HepG2 (cell line): ENCODE data around the gene IL9R. TPM values are rescaled to one million over a fixed set of nuclear protein-coding genes. Genes with fewer than 3 reads are reported as not detected.

Experiments used
- ATAC-seq: fragments of 200-7000 bp; cut with Tn5 transposase; 3 replicates; pipeline ENCODE4 v1.9.1; 2020; ENCODE audit warnings: mild to moderate bottlenecking, moderate library complexity
- BruUV-seq: library from RNA; stranded (reverse); fragments of 400-500 nt; replicated peaks from 2 replicates; lab custom pipeline; 2021; lab: Mats Ljungman, UMichigan
- CTCF ChIA-PET: fragments of 300-600 bp; formaldehyde crosslinking; extraction: SDS; loops from one replicate; lab custom pipeline; 2021; ENCODE audit warnings: low total read pairs, inconsistent platforms, low intra/inter-chr PET ratio; lab: Yijun Ruan, JAX
- POLR2A ChIA-PET: fragments of 350-600 bp; sonication (Branson Sonifier 250); formaldehyde crosslinking; loops from one replicate; lab custom pipeline; 2020; ENCODE audit warnings: antibody characterized with exemption, inconsistent platforms; lab: Yijun Ruan, JAX
- DNase-seq: peaks from one replicate; pipeline ENCODE4 v3.0.0-alpha.2; 2015; ENCODE audit warnings: low spot score
- FAIRE-seq: peaks from 3 replicates; lab custom pipeline; 2011; peaks lifted over from hg19 to GRCh38; lab: Jason Lieb, UNC
- H2AFZ ChIP-seq: one replicate; pipeline ENCODE4 v1.6.1; 2011; ENCODE audit warnings: low read length, inconsistent platforms
- H3K27ac ChIP-seq: fragments of 300-600 bp; 3 replicates; pipeline ENCODE4 v1.8.0; 2011; ENCODE audit warnings: mixed run types, mild to moderate bottlenecking, mixed read lengths, low read length, inconsistent platforms; ENCODE audit not compliant: insufficient read depth; ENCODE audit errors: extremely low read length
- H3K27me3 ChIP-seq, 2 experiments: fragments of 200-600 bp in 1 of 2; 2 replicates in 1 of 2; 3 replicates in 1 of 2; pipeline versions ENCODE4 v1.6.0 to v1.8.0; 2011; ENCODE audit warnings: low read length in 2 of 2, mild to moderate bottlenecking in 2 of 2, moderate library complexity in 2 of 2, inconsistent platforms in 1 of 2; ENCODE audit not compliant: insufficient read depth in 2 of 2, control insufficient read depth in 1 of 2
- H3K36me3 ChIP-seq, 2 experiments: fragments of 200-600 bp in 1 of 2; replicated peaks in 1 of 2; 2 replicates in 1 of 2; 3 replicates in 1 of 2; pipeline versions ENCODE4 v1.5.1 to v1.8.0; 2011; ENCODE audit warnings: low read length in 2 of 2, inconsistent platforms in 1 of 2; ENCODE audit not compliant: insufficient read depth in 2 of 2, control insufficient read depth in 1 of 2
- H3K4me1 ChIP-seq: 2 replicates; pipeline ENCODE4 v1.5.1; 2012; ENCODE audit warnings: low read length, inconsistent platforms; ENCODE audit not compliant: insufficient read depth
- H3K4me2 ChIP-seq: 2 replicates; pipeline ENCODE4 v1.6.0; 2011; ENCODE audit warnings: low read depth, low read length, inconsistent platforms
- H3K4me3 ChIP-seq, 3 experiments: fragments of 200-600 bp in 1 of 3; sonication (generic), shearing (Covaris generic) in 1 of 3; replicated peaks in 1 of 3; 2 replicates each; pipeline ENCODE4 v1.5.1; 2011 to 2016; ENCODE audit warnings: low read length in 3 of 3, inconsistent platforms in 2 of 3, low read depth in 2 of 3, mild to moderate bottlenecking in 2 of 3, control low read depth in 1 of 3, mixed read lengths in 1 of 3; ENCODE audit not compliant: insufficient read depth in 1 of 3
- H3K79me2 ChIP-seq: one replicate; pipeline ENCODE4 v1.6.1; 2011; ENCODE audit warnings: low read length, inconsistent platforms; ENCODE audit not compliant: insufficient read depth
- H3K9ac ChIP-seq: 2 replicates; pipeline ENCODE4 v1.6.0; 2011; ENCODE audit warnings: mild to moderate bottlenecking, low read depth, low read length, inconsistent platforms; ENCODE audit not compliant: insufficient read depth
- H3K9me3 ChIP-seq: 2 replicates; pipeline ENCODE4 v1.5.1; 2012; ENCODE audit warnings: mild to moderate bottlenecking, low read length
- H4K20me1 ChIP-seq: 2 replicates; pipeline ENCODE4 v1.6.0; 2011; ENCODE audit warnings: inconsistent platforms, mild to moderate bottlenecking, low read length, moderate library complexity; ENCODE audit not compliant: insufficient read depth
- ELK4 ChIP-seq: sonication (generic); formaldehyde crosslinking; IDR thresholded peaks from 2 replicates; pipeline ENCODE4 v1.9.0; 2021; ENCODE audit warnings: missing genetic modification reagents, borderline replicate concordance
- FOXA3 ChIP-seq: IDR thresholded peaks from 2 replicates; pipeline ENCODE4 v1.6.1; 2016; ENCODE audit warnings: missing genetic modification reagents, missing compliant biosample characterization
- GTF3A ChIP-seq: sonication (generic); formaldehyde crosslinking; conservative IDR thresholded peaks from 2 replicates; pipeline ENCODE4 v1.4.0; 2020; ENCODE audit warnings: mild to moderate bottlenecking, missing genetic modification reagents
- HNF1B ChIP-seq: sonication (generic); formaldehyde crosslinking; IDR thresholded peaks from 2 replicates; pipeline ENCODE4 v1.5.1; 2020; ENCODE audit warnings: mild to moderate bottlenecking, moderate library complexity, missing genetic modification reagents
- NFATC3 ChIP-seq: sonication (generic); formaldehyde crosslinking; IDR thresholded peaks from 2 replicates; pipeline ENCODE4 v1.5.1; 2020; ENCODE audit warnings: mild to moderate bottlenecking, missing genetic modification reagents
- NFYB ChIP-seq: sonication (generic); formaldehyde crosslinking; IDR thresholded peaks from 2 replicates; pipeline ENCODE4 v1.4.0; 2020; ENCODE audit warnings: missing genetic modification reagents
- RORA ChIP-seq: sonication (generic); formaldehyde crosslinking; IDR thresholded peaks from 2 replicates; pipeline ENCODE4 v1.5.0; 2020; ENCODE audit warnings: mild to moderate bottlenecking, missing genetic modification reagents, moderate library complexity
- SIN3A ChIP-seq: IDR thresholded peaks from 2 replicates; pipeline ENCODE4 v1.6.1; 2011; ENCODE audit warnings: low read depth, mild to moderate bottlenecking, control low read depth, low read length, borderline replicate concordance
- TBX3 ChIP-seq: fragments of 450-650 bp; IDR thresholded peaks from 2 replicates; pipeline ENCODE4 v1.6.1; 2017; ENCODE audit warnings: antibody characterized with exemption, mild to moderate bottlenecking, inconsistent platforms, borderline replicate concordance
- TEF ChIP-seq: sonication (generic); formaldehyde crosslinking; IDR thresholded peaks from 2 replicates; pipeline ENCODE4 v1.5.0; 2020; ENCODE audit warnings: missing genetic modification reagents
- ZBTB20 ChIP-seq: sonication (generic); formaldehyde crosslinking; IDR thresholded peaks from 2 replicates; pipeline ENCODE4 v1.8.1; 2023; ENCODE audit warnings: missing genetic modification reagents, low read depth, mild to moderate bottlenecking, borderline replicate concordance
- ZKSCAN5 ChIP-seq: sonication (generic); formaldehyde crosslinking; IDR thresholded peaks from 2 replicates; pipeline ENCODE4 v1.5.1; 2020; ENCODE audit warnings: mild to moderate bottlenecking, missing genetic modification reagents
- ZMYM4 ChIP-seq: sonication (generic); formaldehyde crosslinking; IDR thresholded peaks from 2 replicates; pipeline ENCODE4 v1.8.1; 2023; ENCODE audit warnings: mild to moderate bottlenecking, missing genetic modification reagents
- ZNF33A ChIP-seq: sonication (generic); formaldehyde crosslinking; IDR thresholded peaks from 2 replicates; pipeline ENCODE4 v1.5.1; 2020; ENCODE audit warnings: missing genetic modification reagents, mild to moderate bottlenecking, moderate library complexity, borderline replicate concordance
- ZNF431 ChIP-seq: sonication (generic); formaldehyde crosslinking; IDR thresholded peaks from 2 replicates; pipeline ENCODE4 v1.9.0; 2022; ENCODE audit warnings: missing genetic modification reagents, low read depth, mild to moderate bottlenecking, borderline replicate concordance
- ZNF451 ChIP-seq: sonication (generic); formaldehyde crosslinking; IDR thresholded peaks from 2 replicates; pipeline ENCODE4 v1.5.0; 2020; ENCODE audit warnings: mild to moderate bottlenecking, missing genetic modification reagents
- ZNF674 ChIP-seq: sonication (generic); formaldehyde crosslinking; IDR thresholded peaks from 2 replicates; pipeline ENCODE4 v1.5.0; 2020; ENCODE audit warnings: low read depth, mild to moderate bottlenecking, missing genetic modification reagents
- WGBS: methylation state at CpG from one replicate; pipeline ENCODE4 v1.1.6; 2017; ENCODE audit warnings: low lambda C conversion rate; 5-methylcytosine and 5-hydroxymethylcytosine counted together
- in situ Hi-C: cut with HindIII; loops from 2 replicates; pipeline ENCODE4 v1.10.0; 2017; ENCODE audit warnings: low pct_unique_long_range_greater_than_20kb; ENCODE audit not compliant: extremely low pct_ligation_motif_present
- intact Hi-C: fragments of 100-400 bp; cut with micrococcal nuclease; formaldehyde crosslinking; loops from one replicate; pipeline ENCODE4 v1.10.0; 2022; ENCODE audit not compliant: unreplicated experiment
- polyA plus RNA-seq, 8 experiments: library from polyadenylated mRNA; depleted of rRNA in 3 of 8; stranded (reverse) in 7 of 8; unstranded in 1 of 8; fragments of >200 nt; fragmentation: Illumina TruSeq in 4 of 8; extraction: Trizol in 4 of 8; gene quantifications; 2 replicates each; pipeline versions ENCODE4 v1.2.1 to v1.2.3, GENCODE V29; 2011 to 2016; ENCODE audit warnings: low read depth in 4 of 8, missing spikeins in 1 of 8, mixed read lengths in 1 of 8; ENCODE audit not compliant: insufficient read depth in 1 of 8
- total RNA-seq, 5 experiments: library from RNA; depleted of rRNA; stranded (reverse); fragments of >200 nt; fragmentation: Illumina TruSeq; extraction: Trizol; gene quantifications; 2 replicates each; pipeline ENCODE4 v1.2.3, GENCODE V29; 2016; ENCODE audit warnings: low read depth in 1 of 5

Gene IL9R
- total and polyA plus RNA-seq, 2 of the 13 experiments (the other 11 are each of a cell fraction or from before 2014, with no cell fraction given) = not detected

- no peaks in the 10 kb centered on the region for H3K27me3 ChIP-seq
- no peaks in the 10 kb centered on the region for H3K4me1 ChIP-seq
- TF ChIP-seq ZNF431 (CRISPR knock-in tag) (no peak), FOXA3 (CRISPR knock-in tag) (no peak), ZNF674 (CRISPR knock-in tag) (no peak), RORA (no peak), ZKSCAN5 (CRISPR knock-in tag) (no peak), NFATC3 (CRISPR knock-in tag) (no peak)
- TF ChIP-seq, all 625 proteins: peak for 0
- ATAC-seq (no peak), FAIRE-seq (no peak), DNase-seq (no peak)
- intact Hi-C loops (no loop called here), in situ Hi-C loops (no loop called here)
- ChIA-PET CTCF (no interaction called here), POLR2A (no interaction called here)
- Histone ChIP-seq H3K4me2 (no peak overlapping the region), H3K36me3 (no peaks in the 10 kb centered on the region), H2AFZ (no peak overlapping the region), H3K79me2 (no peaks in the 10 kb centered on the region), H3K4me3 (no peak overlapping the region), H3K27ac (no peak overlapping the region), H4K20me1 (no peaks in the 10 kb centered on the region), H3K9me3 (peaks cover 86% of the 10 kb centered on the region), H3K9ac (no peak overlapping the region)
- 11% methylated on average over 2 of the region's 2 CpGs for WGBS
- no TSS peak for BruUV-seq
Observed at GRCh38 chrX:155949098-155949497, 48.4 kb upstream of the IL9R start.

GRCh38 chrX:155951237-155951789 lies 46.2 kb upstream of the IL9R start:
- ATAC-seq = no peak
- no peak for FAIRE-seq
- intact Hi-C loops = no loop called here
- no peak for TF ChIP-seq ELK4 (CRISPR knock-in tag)
- no peak for TF ChIP-seq ZNF33A (CRISPR knock-in tag)
- no peak for TF ChIP-seq NFYB (CRISPR knock-in tag)
- no peak for TF ChIP-seq ZNF451 (CRISPR knock-in tag)
- no peak for TF ChIP-seq ZMYM4 (CRISPR knock-in tag)
- TF ChIP-seq GTF3A (CRISPR knock-in tag) = no peak
- TF ChIP-seq TEF (CRISPR knock-in tag) = no peak
- TF ChIP-seq TBX3 = no peak
- no peak for TF ChIP-seq HNF1B
- TF ChIP-seq ZBTB20 (CRISPR knock-in tag) = no peak
- TF ChIP-seq SIN3A = no peak

More at GRCh38 chrX:155951237-155951789, 46.2 kb upstream of the IL9R start:
- no peak overlapping the region for H3K27ac ChIP-seq
- no peak overlapping the region for H3K4me2 ChIP-seq
- 3% methylated on average over 3 of the region's 3 CpGs for WGBS
- H3K9me3 ChIP-seq = peaks cover 90% of the 10 kb centered on the region
- no peaks in the 10 kb centered on the region for H3K79me2 ChIP-seq
- no peak overlapping the region for H3K4me3 ChIP-seq
- ChIA-PET CTCF (no interaction called here), POLR2A (no interaction called here)
- H3K4me1 ChIP-seq = no peaks in the 10 kb centered on the region
- no peak for DNase-seq
- no peak overlapping the region for H3K9ac ChIP-seq
- BruUV-seq = no TSS peak
- no peaks in the 10 kb centered on the region for H3K27me3 ChIP-seq
- H2AFZ ChIP-seq = no peak overlapping the region
- no peaks in the 10 kb centered on the region for H4K20me1 ChIP-seq
- in situ Hi-C loops = no loop called here
- no peaks in the 10 kb centered on the region for H3K36me3 ChIP-seq
